ENCODE measurements around the gene MRGPRD. TPM values are rescaled to one million over a fixed set of nuclear protein-coding genes. Genes with fewer than 3 reads are reported as not detected.
A peak's percentile ranks its signal among the peaks of the same experiment; 100 is the strongest.
"Not testable (repeated sequence)": the region's sequence is repeated elsewhere in the genome, so short reads cannot be mapped to it uniquely, and the experiment has no call there.

Gene MRGPRD
- total RNA-seq, 4 donors from 2014 or later: not detected

DNA sequence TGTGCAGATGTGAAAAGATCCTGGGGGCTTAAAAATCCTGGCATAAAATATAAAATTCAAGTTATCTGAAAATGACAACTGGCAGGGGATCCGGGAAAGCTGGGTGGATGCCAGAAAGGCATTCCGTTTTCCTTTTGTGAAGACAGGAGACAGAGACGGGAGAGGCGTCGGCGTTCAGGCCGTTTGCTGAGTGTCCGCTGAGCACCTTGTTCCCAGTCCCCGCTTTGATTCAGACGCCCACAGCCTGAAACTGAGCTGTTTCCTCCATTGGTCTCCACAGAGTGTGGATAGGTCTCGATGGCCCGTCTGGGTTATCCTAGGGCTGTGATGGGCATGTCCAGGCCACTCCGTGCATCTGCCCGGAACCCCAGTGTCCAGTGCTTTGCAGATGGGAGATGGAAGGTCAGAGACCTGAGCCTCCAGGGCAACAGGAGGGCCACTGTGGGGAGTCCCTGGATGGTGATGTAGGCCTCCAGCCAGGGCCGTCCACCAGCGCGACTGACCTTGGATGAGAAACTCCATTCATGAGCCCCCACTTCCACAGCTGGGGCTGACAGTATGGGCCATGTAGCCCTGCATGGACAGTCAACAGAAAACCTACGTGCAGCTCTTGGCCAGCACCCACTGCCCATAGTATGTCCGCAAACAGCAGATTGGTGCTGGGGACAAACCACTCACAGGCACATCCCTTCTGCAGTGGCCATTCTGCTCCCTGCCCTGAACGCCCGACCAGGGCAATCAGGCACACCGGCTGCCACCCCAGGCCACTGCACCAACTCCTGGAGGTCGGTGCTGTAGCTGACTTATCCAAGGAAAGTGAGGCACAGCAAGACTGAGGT is 20.7 kb upstream of the MRGPRD start:
- H3K4me1 ChIP-seq: peaks cover 0 to 20% of the 10 kb centered on the region in 2 donors
- no peak for TF ChIP-seq POLR2A (IDR thresholded peaks at IDR 0.05)
- TF ChIP-seq, protein P1, sequence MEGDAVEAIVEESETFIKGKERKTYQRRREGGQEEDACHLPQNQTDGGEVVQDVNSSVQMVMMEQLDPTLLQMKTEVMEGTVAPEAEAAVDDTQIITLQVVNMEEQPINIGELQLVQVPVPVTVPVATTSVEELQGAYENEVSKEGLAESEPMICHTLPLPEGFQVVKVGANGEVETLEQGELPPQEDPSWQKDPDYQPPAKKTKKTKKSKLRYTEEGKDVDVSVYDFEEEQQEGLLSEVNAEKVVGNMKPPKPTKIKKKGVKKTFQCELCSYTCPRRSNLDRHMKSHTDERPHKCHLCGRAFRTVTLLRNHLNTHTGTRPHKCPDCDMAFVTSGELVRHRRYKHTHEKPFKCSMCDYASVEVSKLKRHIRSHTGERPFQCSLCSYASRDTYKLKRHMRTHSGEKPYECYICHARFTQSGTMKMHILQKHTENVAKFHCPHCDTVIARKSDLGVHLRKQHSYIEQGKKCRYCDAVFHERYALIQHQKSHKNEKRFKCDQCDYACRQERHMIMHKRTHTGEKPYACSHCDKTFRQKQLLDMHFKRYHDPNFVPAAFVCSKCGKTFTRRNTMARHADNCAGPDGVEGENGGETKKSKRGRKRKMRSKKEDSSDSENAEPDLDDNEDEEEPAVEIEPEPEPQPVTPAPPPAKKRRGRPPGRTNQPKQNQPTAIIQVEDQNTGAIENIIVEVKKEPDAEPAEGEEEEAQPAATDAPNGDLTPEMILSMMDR (IDR thresholded peaks at IDR 0.05): no peak
- no peak overlapping the region for H3K4me3 ChIP-seq (replicated peaks in 1 of 3)
- H3K36me3 ChIP-seq: no peaks in the 10 kb centered on the region
- DNase-seq: no peak
- peak overlapping the region in 2 of 3 donors; percentile 25 to 45 for H3K27ac ChIP-seq
- no peaks in the 10 kb centered on the region for H3K27me3 ChIP-seq
- intact Hi-C loops (cut with DNase I): no loop called here
- no peaks in the 10 kb centered on the region for H3K9me3 ChIP-seq
- whole genome bisulfite sequencing, 2 donors: 77 to 80% methylated on average over 13 to 17 of the region's 23 CpGs

DNA sequence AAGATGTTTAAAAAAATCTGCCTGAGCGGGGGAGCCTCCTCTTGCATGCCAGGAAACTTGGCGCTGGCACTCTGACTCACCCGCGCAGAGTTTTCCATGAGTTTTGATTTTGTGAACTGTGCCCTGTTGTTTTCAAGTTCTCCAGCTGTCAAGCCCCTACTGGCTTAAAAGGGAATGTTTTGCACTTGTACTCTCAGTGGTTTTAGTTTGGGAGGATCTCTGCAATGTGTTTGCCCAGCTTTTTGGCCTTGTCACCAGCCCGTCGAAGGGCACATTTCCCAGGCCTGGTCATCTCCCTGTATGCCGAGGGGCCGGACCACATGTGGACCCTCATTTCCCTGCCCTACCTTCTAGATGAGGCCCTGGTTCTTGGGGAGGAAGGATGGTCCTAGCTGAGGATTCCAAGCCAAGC is 20.1 kb upstream of the MRGPRD start:
- Histone ChIP-seq H3K4me1 (peaks cover 0 to 20% of the 10 kb centered on the region in 2 donors), H3K36me3 (no peaks in the 10 kb centered on the region), H3K4me3 (replicated peaks in 1 of 3) (no peak overlapping the region), H3K27me3 (no peaks in the 10 kb centered on the region), H3K27ac (peak overlapping the region; percentile 25 to 45 (median 32)), H3K9me3 (no peaks in the 10 kb centered on the region)
- DNase-seq: peak in 1 of 2 donors; percentile 12
- intact Hi-C loops (cut with DNase I): no loop called here
- WGBS, 2 donors: 52 to 74% methylated on average over 8 of the region's 8 CpGs
- TF ChIP-seq POLR2A (IDR thresholded peaks at IDR 0.05): no peak
- TF ChIP-seq, protein P1 (IDR thresholded peaks at IDR 0.05): peak in 4 of 6 experiments; percentile 15 to 38 (median 20)

DNA sequence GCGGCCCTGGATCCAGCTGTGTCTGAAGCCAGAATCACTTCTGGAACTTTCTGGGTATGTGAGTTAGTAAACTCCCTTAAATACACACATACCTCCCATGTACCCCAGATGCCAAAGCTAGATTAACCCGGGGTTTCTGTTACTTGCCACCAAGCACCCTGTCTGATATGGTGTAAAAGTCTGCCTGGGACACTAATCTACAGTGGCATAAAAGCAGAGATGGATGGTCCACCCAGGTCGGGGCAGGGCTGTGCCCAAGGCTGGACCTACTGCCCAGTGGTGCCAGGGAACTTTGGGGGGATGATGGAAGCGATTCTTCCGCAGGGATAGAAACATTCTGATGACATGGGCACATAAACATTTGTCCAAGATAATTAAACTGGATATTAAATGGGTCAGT is 19.6 kb upstream of the MRGPRD start:
- no peaks in the 10 kb centered on the region for H3K36me3 ChIP-seq
- TF ChIP-seq, protein P1 (IDR thresholded peaks at IDR 0.05): no peak
- no peak for TF ChIP-seq POLR2A (IDR thresholded peaks at IDR 0.05)
- H3K4me1 ChIP-seq: peaks cover 0 to 20% of the 10 kb centered on the region in 2 donors
- H3K27ac ChIP-seq: peak overlapping the region; percentile 25 to 44 (median 32)
- DNase-seq: no peak
- no peak overlapping the region for H3K4me3 ChIP-seq (replicated peaks in 1 of 3)
- intact Hi-C loops (cut with DNase I): no loop called here
- WGBS, 2 donors: 91% methylated on average over 5 of the region's 5 CpGs
- H3K9me3 ChIP-seq: no peaks in the 10 kb centered on the region
- H3K27me3 ChIP-seq: no peaks in the 10 kb centered on the region

DNA sequence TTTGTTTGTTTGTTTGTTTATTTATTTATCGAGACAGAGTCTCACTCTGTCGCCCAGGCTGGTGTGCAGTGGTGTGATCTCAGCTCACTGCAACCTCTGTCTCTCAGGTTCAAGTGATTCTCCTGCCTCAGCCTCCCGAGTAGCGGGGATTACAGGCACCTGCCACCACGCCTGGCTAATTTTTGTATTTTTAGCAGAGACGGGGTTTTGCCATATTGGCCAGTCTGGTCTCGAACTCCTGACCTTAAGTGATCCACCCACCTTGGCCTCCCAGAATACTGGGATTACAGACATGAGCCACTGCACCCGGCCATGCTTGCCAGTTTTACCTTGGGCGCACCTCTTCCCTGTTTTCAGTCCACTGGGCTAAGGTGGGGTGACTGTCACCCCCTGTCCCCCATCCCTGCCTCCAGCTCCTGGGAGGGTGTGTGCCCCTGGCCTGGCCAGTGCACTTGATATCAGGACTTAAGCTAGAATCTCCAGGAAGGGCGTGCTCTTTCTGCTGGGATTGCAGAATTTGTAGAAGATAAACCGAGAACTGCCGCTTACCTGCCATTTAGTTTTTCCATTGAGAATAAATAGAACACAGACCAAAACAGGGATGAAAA is 19.1 kb upstream of the MRGPRD start:
- H3K4me3 ChIP-seq (replicated peaks in 1 of 3); H3K27me3 ChIP-seq; DNase-seq; intact Hi-C loops (cut with DNase I); H3K9me3 ChIP-seq; H3K36me3 ChIP-seq: not testable (repeated sequence)
- Histone ChIP-seq H3K4me1 (peaks cover 0 to 20% of the 10 kb centered on the region in 2 donors), H3K27ac (peak overlapping the region in 2 of 3 donors; percentile 6 to 25)
- WGBS, 2 donors: 88 to 89% methylated on average over 12 of the region's 12 CpGs

DNA sequence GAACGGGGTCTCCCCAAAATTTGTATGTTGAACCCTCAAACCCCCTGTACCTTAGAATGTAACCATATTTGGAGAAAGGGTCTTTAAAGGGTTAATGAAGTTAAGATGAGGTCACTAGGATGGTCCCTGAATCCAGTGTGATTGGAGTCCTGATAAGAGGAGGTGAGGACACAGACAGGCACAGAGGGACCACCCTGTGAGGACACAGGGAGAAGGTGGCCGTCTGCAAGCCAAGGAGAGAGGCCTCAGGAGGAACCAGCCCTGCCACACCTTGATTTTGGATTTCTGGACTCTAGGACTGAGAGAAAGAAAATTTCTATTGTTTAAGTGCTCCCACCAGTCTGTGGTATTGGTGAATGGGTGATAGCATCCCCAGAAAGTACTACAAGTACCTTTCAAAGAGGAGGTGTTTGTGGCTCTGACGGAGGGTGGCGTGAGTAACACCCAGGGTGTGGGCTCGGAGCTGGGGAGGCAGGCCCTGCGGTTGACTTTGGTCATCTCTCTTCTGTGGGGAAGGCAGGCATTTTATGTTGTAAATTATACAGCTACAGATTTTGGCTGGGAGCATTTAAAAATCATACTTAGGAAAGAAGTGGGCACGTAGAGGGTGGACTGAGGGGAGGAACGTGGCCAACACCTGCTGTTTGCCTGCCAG is 18.4 kb upstream of the MRGPRD start:
- peaks cover 0 to 20% of the 10 kb centered on the region in 2 donors for H3K4me1 ChIP-seq
- no peaks in the 10 kb centered on the region for H3K36me3 ChIP-seq
- TF ChIP-seq, protein P1 (IDR thresholded peaks at IDR 0.05): no peak
- no peak for TF ChIP-seq POLR2A (IDR thresholded peaks at IDR 0.05)
- intact Hi-C loops (cut with DNase I): no loop called here
- no peak for DNase-seq
- no peaks in the 10 kb centered on the region for H3K27me3 ChIP-seq
- WGBS, 2 donors: 91 to 93% methylated on average over 8 of the region's 8 CpGs
- no peaks in the 10 kb centered on the region for H3K9me3 ChIP-seq
- H3K27ac ChIP-seq: peak overlapping the region in 2 of 3 donors; percentile 6 to 22
- H3K4me3 ChIP-seq (replicated peaks in 1 of 3): no peak overlapping the region

Data from thyroid gland (tissue), 4 donors.